ENCODE results near the gene TEX36. TPM values are rescaled to one million over a fixed set of nuclear protein-coding genes. Genes with fewer than 3 reads are reported as not detected.
"Not testable (repeated sequence)": the region's sequence is repeated elsewhere in the genome, so short reads cannot be mapped to it uniquely, and the experiment has no call there.

TEX36 gene
- total RNA-seq, 4 donors from 2014 or later = not detected

- no peak for DNase-seq
- Histone ChIP-seq H3K27ac (no peak overlapping the region), H3K4me3 (replicated peaks in 1 of 3) (no peak overlapping the region), H3K27me3 (no peaks in the 10 kb centered on the region), H3K9me3 (no peaks in the 10 kb centered on the region), H3K4me1 (no peaks in the 10 kb centered on the region), H3K36me3 (no peaks in the 10 kb centered on the region)
- WGBS, 2 donors = 77 to 84% methylated on average over 7 of the region's 7 CpGs
- intact Hi-C loops (cut with DNase I) = no loop called here
- TF ChIP-seq CTCF (IDR thresholded peaks at IDR 0.05) = no peak
- no peak for TF ChIP-seq POLR2A (IDR thresholded peaks at IDR 0.05)
Measured at GRCh38 chr10:125624800-125625199, 58.2 kb downstream of the TEX36 start.

DNA sequence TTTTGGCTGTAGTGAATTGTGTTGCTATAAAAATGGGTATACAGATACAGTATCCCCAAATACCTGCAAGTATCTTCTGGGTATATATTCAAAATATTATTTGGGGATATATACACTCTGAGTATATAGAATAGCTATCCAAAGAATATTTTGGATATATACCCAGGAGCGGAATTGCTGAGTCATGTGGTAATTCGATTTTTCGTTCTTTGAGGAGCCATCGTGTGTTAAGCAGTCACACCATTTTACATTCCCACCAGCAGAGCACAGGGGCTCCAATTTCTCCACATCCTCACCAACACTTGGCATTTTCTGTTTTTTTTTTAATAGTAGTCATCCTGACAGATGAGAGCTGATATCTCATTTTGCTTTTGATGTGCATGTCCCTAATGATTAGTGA is 61.9 kb downstream of the TEX36 start:
- H3K27ac ChIP-seq = no peak overlapping the region
- 93 to 96% methylated on average over 4 of the region's 4 CpGs for WGBS, 2 donors
- H3K27me3 ChIP-seq = no peaks in the 10 kb centered on the region
- H3K4me1 ChIP-seq = no peaks in the 10 kb centered on the region
- no peak overlapping the region for H3K4me3 ChIP-seq (replicated peaks in 1 of 3)
- TF ChIP-seq POLR2A (IDR thresholded peaks at IDR 0.05) (no peak), CTCF (IDR thresholded peaks at IDR 0.05) (no peak)
- no peak for DNase-seq
- H3K9me3 ChIP-seq = no peaks in the 10 kb centered on the region
- intact Hi-C loops (cut with DNase I) = no loop called here
- H3K36me3 ChIP-seq = no peaks in the 10 kb centered on the region

- intact Hi-C loops (cut with DNase I) = no loop called here
- no peaks in the 10 kb centered on the region for H3K4me1 ChIP-seq
- DNase-seq = no peak
- no peaks in the 10 kb centered on the region for H3K27me3 ChIP-seq
- H3K27ac ChIP-seq = no peak overlapping the region
- TF ChIP-seq CTCF (IDR thresholded peaks at IDR 0.05) = no peak
- no peak for TF ChIP-seq POLR2A (IDR thresholded peaks at IDR 0.05)
- H3K9me3 ChIP-seq = no peaks in the 10 kb centered on the region
- H3K4me3 ChIP-seq (replicated peaks in 1 of 3) = no peak overlapping the region
- H3K36me3 ChIP-seq = no peaks in the 10 kb centered on the region
- WGBS, 2 donors = 81 to 84% methylated on average over 1 of the region's 1 CpG
Measured at GRCh38 chr10:125620401-125620800, 62.6 kb downstream of the TEX36 start.

- intact Hi-C loops (cut with DNase I); H3K4me3 ChIP-seq (replicated peaks in 1 of 3); DNase-seq; H3K27ac ChIP-seq; H3K27me3 ChIP-seq; H3K36me3 ChIP-seq; H3K4me1 ChIP-seq; H3K9me3 ChIP-seq: not testable (repeated sequence)
- WGBS, 2 donors = 92% methylated on average over 8 of the region's 8 CpGs
Measured at GRCh38 chr10:125613062-125613461, 69.9 kb downstream of the TEX36 start.

DNA sequence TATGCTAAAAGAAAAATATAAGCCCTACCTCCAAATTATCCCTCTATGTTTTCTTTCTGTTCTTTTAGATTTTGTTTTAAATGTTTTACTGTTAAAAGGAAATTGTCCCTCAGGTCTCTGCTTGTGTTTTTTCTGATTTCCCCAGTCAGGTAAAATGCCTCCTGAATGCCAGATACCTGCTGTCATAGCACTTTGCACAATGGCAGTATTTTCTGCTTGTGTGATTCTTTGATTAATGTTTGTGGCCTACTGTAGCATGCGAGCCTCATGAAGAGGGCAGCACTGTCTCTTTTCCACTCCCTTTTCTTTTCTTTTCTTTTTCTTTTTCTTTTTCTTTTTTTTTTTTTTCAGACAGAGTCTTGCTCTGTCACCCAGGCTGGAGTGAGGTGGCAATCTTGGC is 71.2 kb downstream of the TEX36 start:
- no peak for DNase-seq
- H3K4me1 ChIP-seq = no peaks in the 10 kb centered on the region
- intact Hi-C loops (cut with DNase I) = no loop called here

More for the DNA sequence above, 71.2 kb downstream of the TEX36 start:
- Histone ChIP-seq H3K27ac (no peak overlapping the region), H3K36me3 (no peaks in the 10 kb centered on the region), H3K4me3 (replicated peaks in 1 of 3) (no peak overlapping the region), H3K9me3 (no peaks in the 10 kb centered on the region), H3K27me3 (no peaks in the 10 kb centered on the region)
- 87 to 88% methylated on average over 1 of the region's 1 CpG for WGBS, 2 donors
- TF ChIP-seq POLR2A (IDR thresholded peaks at IDR 0.05) (no peak), CTCF (IDR thresholded peaks at IDR 0.05) (no peak)

Measured in thyroid gland (tissue), 4 donors.